Ureter (tissue), 1 donor: ENCODE measurements around the gene ZNF618. TPM values are rescaled to one million over a fixed set of nuclear protein-coding genes. Genes with fewer than 3 reads are reported as not detected.

Experiments used
- DNase-seq: peaks from one replicate; pipeline ENCODE4 v3.0.0-alpha.2; 2020; ENCODE audit warnings: low spot score
- total RNA-seq: library from RNA; stranded (reverse); gene quantifications from one replicate; pipeline ENCODE4 v1.2.4, GENCODE V29; 2023
- donor health status: DM: yes; HTN: yes; CAD: no.

The ZNF618 gene
- total RNA-seq, 1 donor from 2014 or later: 16.1 TPM

DNA sequence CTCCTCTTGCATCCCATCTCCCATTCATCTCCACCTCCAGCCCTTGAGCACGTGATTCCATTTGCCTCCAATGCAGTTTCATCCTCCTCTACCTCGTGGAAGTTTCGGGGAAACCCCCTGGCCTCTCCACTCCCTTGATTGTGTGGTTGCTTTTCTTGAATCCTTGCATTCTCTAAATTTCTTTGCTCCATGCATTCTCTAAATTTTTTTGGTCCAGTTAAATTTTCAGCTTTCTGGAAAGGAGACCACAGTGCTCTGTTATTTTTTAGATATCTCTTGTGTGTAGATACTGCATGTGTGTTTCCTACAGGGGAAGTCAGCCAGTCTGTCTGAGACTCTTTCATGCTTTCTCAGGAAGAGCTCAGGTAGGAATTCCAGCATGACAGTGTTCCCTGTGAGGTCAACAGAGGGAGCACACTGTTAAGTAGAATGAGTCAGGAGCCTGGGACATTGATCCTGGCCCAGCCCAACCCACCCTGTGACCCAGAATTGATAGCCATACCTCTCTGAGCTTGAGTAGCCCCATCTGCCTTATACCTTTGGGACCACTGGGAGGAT lies 149.2 kb downstream of the ZNF618 start:
- DNase-seq: no peak

- DNase-seq: no peak
Measured at GRCh38 chr9:114025760-114026159, 149.7 kb downstream of the ZNF618 start.

DNA sequence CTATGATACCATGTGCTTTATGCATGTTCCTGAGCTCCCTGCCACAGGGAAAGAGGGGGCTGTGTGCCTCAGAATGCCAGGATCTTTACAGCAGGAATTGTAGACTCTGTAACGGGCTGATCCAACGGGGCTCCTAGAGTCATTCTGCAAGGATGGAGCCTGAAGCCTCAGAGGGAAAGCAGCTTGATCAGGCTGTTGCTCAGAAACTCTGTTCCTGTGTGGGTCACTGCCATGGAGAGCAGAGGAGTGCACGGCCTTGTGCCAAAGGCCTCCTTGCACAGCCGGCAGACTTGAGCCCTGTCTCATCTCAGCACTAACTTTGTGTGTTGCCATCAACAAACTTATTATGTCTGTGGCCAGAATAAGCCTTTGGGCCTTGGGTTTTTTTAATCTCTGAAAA lies 150.2 kb downstream of the ZNF618 start:
- DNase-seq: no peak

- DNase-seq: peak; percentile 26
Measured at GRCh38 chr9:114027159-114027862, 151.2 kb downstream of the ZNF618 start.

DNA sequence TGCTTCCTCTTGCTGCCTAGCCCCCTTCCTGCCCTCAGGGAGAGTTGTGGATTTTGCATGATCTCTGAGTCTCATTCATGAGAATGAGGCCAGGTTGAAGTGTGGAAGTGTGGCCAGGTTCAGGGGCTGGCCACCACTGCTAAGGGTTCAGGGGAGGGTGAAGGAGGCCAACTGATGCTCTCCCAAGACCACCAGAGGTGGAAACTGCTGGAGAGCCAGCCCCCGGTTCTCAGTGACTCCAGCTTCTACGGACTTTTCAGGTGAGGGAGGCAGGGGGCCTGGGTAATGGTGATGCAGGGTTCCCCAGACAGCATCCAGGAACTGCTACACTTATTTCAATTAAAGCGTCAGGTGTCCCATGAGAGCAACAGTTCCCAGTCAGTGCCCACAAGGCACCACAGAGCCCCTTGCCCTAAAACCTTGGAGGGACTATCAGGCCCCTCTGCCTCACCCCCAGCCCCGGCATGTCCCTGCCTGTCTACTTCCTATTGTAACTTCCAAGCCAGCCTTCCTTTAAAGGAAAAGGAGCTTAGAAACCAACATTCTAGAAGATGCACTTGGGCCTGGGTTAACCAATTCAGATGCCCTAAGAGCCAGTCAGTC lies 151.9 kb downstream of the ZNF618 start:
- no peak for DNase-seq

GRCh38 chr9:114028646-114029045 lies 152.5 kb downstream of the ZNF618 start:
- no peak for DNase-seq

DNA sequence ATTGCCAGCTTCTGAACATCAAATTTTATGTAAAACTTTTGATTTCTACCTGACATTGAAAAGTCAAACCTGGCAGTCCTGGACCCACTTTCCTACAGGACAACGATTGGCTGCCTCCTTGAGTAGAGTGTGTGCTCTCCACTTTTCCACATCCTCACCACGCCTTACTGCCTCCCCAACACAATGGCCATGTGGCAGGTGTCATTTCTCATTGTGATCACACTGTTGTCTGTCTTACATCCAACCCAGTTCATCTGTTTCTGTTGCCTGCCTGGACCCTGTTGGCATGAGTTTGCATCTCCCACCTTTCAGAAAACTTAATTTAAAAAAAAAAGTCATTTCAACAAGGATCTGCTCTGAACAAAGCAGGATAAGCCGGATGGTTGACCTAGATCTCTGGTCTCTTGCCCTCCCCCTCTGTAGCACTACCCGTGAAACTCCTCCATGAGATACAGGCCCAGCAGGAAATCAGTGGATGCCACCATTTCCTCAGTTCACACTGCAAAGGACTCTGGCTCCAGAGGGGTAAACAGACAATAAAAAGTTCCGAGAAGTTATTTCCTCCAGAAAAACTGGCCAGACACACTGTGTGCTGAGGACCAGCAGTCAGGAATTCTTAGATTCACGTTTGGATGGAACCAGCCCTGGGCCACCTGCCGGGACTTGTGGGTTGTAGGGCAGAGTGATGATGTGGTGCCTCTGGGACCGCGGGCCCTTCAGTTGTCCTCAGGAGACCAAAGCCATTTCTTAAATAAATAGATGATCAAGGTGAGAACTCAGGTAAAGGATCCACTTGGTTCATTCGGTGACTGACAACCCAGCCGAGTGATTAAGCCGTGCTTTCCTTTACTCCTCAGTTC lies 153.4 kb downstream of the ZNF618 start:
- no peak for DNase-seq

GRCh38 chr9:114030364-114030763 lies 154.3 kb downstream of the ZNF618 start:
- no peak for DNase-seq

GRCh38 chr9:114031037-114031630 lies 155.0 kb downstream of the ZNF618 start:
- DNase-seq: no peak

DNA sequence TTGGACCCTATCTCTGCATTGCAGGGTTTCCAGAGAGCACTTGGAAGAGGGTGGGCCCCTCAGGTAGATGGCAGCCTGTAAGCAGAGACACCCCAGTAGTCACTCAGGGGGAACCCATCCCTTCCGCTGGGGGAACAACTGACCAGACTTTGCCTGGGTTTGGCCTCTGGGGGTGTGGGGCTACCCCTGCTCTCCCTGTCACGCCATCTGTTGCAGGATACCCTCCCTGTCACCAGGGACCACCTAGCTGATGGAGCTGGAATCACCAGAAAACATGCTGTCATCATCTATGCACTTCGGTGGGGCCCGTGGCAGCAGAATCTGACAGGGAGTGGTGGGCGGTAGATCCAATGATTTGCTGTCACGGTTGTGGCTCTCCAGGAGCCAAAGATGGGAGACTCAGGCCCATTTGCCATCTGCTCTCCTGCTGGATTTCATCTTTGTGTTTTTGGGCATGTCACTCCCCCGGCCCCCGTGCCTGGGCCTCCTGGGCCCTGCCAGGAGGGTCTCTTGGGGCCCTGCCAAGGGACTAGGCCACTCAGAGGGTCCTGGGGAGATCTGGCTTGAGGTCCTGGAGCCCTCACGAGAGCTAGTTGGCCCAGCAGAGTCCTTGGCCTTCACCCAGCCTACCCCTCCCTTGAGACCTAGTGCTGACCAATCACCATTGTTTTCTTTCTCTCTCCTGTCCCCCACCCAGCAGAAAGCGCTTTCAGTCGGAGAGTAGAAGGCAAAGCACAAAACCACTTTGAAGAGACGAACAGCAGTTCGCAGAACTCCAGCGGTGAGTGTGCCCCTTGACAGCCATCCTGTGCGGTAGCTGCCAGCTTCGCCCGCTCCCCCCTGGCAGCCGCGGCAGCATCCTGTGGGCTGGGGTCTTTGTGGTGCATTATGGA lies 156.1 kb downstream of the ZNF618 start:
- peak; percentile 27 for DNase-seq

DNA sequence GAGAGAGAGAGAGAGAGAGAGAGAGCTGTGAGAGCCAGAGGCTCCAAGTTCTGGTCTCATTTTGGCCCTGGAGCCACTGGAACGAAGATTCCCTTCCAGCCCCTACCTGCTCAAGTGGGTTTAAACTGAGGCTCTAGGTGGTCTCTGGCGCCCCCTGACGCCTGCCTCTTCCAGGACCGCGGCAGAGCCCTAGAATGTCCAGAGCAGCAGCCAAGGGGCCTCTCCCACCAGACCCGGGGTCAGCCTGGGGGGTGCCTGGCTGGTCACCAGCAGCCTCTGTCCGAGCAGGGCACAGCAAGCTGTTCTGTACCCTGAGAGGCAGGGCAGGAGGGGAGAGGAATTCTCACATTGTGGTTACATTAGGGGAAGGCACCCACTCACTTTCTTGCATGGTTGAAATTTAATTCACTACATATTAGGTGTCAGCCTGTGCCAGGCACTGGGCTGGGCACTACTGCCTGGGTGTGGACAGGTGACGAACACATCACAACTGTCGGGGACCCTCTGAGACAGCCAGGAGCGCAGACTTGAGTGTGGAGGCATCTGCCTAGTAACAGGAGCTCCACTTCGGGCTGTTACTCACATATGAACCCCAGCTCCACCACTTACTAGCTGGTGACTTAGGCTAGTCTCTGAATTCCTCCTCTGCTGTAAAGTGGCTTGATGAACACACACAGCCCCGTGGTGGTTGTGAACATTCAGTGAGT lies 157.4 kb downstream of the ZNF618 start:
- peak; percentile 42 for DNase-seq

DNA sequence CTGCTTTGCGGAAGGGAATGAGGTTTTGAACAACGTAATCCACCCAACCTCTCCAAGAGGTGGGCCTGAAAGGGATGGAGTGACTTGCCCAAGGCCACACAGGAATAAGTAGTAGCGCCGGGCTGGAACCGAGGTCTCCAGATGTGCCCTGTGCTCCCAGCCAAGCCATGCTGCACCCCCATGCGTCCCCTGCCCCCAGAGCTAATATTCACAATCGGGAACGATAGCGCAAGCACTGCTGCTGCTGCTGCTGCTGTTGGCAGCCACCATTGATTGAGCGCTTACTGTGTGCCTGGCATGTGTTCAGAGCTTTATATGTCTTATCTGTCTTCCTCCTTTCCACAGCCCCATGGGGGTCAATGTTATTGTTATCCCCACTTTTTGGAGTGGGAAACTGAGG lies 158.1 kb downstream of the ZNF618 start:
- DNase-seq: peak; percentile 32

DNA sequence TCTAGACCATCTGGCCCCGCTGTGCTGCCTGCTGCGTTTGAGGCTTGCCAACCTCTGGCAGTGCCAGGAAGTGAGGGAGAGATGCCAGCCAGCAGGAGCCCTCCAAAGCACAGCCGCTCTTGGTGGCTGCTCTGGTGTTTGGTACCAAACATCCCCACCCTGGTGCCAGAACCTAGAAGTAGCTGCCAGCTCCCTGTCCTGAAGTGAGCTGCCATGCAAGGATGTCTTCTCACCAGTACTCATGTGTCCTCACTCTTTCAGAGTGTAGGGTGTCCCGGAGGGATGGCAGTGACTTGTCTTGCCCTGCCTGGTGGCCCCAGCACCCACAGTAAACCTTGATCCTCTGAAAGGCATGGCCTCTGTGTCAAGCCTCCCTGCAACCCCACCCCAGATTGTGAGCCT lies 158.6 kb downstream of the ZNF618 start:
- DNase-seq: no peak

DNA sequence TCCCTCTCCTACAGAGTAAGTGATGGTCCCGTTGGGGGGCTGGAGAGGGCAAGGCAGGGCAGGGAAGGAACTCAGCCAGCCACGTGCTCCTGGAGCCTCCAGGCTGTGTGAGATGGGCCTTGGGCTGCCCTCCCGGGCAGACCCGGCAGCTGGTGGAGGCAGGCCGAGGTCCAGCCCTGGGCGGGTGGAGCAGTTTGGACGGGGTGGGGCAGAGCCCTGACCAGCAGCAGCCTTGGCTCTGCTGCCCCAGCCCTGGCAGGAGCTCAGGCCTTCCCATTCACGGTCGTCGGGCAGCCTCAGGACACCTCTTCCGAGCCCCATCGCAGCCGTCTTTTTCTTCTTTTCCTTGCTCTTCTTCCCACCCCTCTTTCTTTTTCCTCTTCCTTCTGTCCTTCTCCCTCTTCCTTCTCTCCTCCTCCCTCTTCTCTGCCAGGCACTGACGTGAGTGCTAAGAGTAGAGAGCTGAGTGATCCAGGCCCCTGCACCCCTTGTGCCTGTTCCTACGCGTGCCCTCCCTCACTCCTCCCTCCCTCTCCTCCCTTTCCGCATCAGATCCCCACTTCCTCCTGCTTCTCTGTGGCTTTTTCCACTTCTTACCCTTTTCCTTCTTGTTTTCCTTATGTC lies 159.2 kb downstream of the ZNF618 start:
- peak; percentile 25 for DNase-seq

DNA sequence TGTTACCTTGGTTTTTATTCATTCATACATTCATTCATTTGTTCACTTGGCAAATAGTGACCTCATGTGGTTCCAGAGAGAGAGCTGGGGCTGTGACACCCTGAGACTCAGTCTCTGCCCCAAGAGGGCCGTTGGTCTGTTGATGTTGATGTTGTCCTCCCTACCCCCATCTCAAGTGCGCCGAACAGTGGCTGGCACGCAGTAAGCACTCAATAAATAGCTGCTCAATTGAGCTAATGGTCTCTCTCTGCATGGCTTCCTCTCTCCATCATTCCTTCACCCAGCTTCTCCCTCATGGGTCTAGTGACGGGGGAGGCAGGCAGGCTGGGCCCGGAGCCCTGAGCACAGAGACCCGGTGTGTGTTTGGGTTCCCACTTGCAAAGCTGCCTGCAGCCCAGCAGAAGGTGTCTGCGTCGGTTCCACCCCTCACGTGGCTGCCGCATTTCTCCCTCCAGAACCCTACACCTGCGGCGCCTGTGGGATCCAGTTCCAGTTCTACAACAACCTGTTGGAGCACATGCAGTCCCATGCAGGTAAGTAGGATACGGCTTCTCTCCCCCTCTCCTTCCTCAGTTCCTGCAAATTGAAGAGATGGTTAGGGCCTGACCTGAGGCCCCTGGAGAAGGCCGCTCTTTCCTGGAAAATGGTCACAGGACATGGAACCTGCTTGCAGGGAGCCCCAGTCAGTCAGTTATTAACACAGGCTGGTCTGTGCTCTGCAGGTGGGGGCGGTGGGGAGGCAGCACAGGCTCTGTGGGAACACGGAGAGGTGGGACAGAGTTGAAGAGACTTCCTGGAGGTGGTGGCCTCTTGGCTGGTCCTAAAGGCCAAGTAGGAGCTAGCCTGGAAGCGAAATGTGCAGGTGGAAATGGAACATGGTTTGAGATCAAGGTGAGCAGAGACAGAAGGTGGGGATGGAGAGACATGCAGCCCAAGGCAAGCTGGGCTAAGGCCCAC lies 160.0 kb downstream of the ZNF618 start:
- peak; percentile 34 for DNase-seq

- no peak for DNase-seq
Measured at GRCh38 chr9:114037249-114037648, 161.1 kb downstream of the ZNF618 start.

DNA sequence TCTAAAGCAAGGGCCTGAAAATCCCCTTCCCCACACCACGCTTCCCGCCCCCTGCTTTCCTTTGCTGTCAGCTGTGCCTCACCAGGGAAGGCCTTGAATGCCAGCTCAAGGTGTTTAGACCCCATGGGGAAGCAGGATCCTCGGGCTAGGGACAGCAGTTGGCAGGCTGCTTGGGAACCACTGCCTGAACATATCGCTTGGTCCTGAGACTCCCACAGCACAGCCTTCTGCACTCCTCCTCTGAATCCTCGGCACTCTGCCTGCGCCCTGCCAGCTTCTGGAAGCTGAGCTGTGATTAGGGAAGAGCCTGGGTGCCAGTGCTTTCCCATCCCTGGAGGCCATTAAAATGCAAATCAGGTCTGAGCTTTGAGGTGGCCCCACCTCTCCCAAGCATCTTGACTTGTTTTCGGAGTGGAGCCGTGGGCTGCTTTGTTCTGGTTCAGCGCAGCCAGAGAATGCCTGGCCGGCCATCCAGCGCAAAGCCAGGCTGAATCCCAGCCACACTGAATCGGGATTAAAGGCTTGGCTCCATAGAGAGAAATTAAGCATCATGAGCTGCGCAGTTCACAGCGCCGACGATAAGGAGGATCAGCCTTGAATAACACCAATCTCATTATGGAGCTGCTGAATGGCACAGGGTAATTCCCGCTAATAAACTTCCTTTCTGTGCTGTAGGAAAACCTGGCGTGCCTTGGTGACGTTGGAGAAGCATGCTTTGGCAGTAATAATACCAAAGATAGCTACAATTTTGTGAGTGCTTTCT lies 162.0 kb downstream of the ZNF618 start:
- DNase-seq: peak; percentile 29
